PC-3 (cell line): Measurements from ENCODE around the gene ACTR3C. TPM values are rescaled to one million over a fixed set of nuclear protein-coding genes. Genes with fewer than 3 reads are reported as not detected.

ENCODE experiments used
- ATAC-seq: fragments of 200-7000 bp; cut with Tn5 transposase; 2 replicates; pipeline ENCODE4 v1.9.1; 2020; ENCODE audit warnings: mild to moderate bottlenecking, moderate library complexity
- BruUV-seq: library from RNA; stranded (reverse); fragments of 400-500 nt; replicated peaks from 2 replicates; lab custom pipeline; 2021; lab: Mats Ljungman, UMichigan
- CTCF ChIA-PET: fragments of 300-600 bp; sonication (Branson Sonifier 250); formaldehyde crosslinking; loops from one replicate; lab custom pipeline; 2022; ENCODE audit warnings: antibody characterized with exemption; lab: Charles Lee
- POLR2A ChIA-PET: fragments of 300-600 bp; sonication (Branson Sonifier 250); formaldehyde crosslinking; loops from one replicate; lab custom pipeline; 2022; ENCODE audit warnings: antibody characterized with exemption; ENCODE audit not compliant: unreplicated experiment; lab: Charles Lee
- DNase-seq: peaks from one replicate; pipeline ENCODE4 v3.0.0-alpha.2; 2015
- H2AFZ ChIP-seq: fragments of 300-600 bp; sonication (generic); 2 replicates; pipeline ENCODE4 v1.6.0; 2016; ENCODE audit warnings: antibody characterized with exemption, low read length
- H3F3A ChIP-seq: fragments of 300-600 bp; sonication (generic); one replicate; pipeline ENCODE4 v1.6.0; 2017; ENCODE audit warnings: antibody characterized with exemption, low read length, control low read depth, mild to moderate bottlenecking; ENCODE audit not compliant: unreplicated experiment
- H3K27ac ChIP-seq: fragments of 300-600 bp; sonication (generic); 2 replicates; pipeline ENCODE4 v1.5.1; 2016; ENCODE audit warnings: mild to moderate bottlenecking, low read length
- H3K27me3 ChIP-seq: fragments of 300-600 bp; sonication (generic); 2 replicates; pipeline ENCODE4 v1.6.1; 2016; ENCODE audit warnings: low read length, mixed read lengths
- H3K36me3 ChIP-seq: fragments of 300-600 bp; sonication (generic); 2 replicates; pipeline ENCODE4 v1.6.1; 2016; ENCODE audit warnings: low read depth, mixed run types, low read length, mixed read lengths
- H3K4me1 ChIP-seq: fragments of 300-600 bp; sonication (generic); 2 replicates; pipeline ENCODE4 v1.5.1; 2016; ENCODE audit warnings: low read length; ENCODE audit not compliant: insufficient read depth
- H3K4me2 ChIP-seq: fragments of 300-600 bp; sonication (generic); 2 replicates; pipeline ENCODE4 v1.6.0; 2016; ENCODE audit warnings: low read length
- H3K4me3 ChIP-seq: fragments of 300-600 bp; sonication (generic); 2 replicates; pipeline ENCODE4 v1.5.1; 2016; ENCODE audit warnings: mild to moderate bottlenecking, low read length, mixed read lengths
- H3K79me2 ChIP-seq: fragments of 300-600 bp; sonication (generic); 2 replicates; pipeline ENCODE4 v1.6.1; 2017; ENCODE audit warnings: low read length, mixed read lengths
- H3K9ac ChIP-seq: fragments of 300-600 bp; sonication (generic); 2 replicates; pipeline ENCODE4 v1.6.0; 2016; ENCODE audit warnings: mild to moderate bottlenecking, low read length
- H3K9me2 ChIP-seq: fragments of 300-600 bp; sonication (generic); replicated peaks from 2 replicates; pipeline ENCODE4 v1.6.1; 2016; ENCODE audit warnings: mixed run types, low read length, mixed read lengths
- H3K9me3 ChIP-seq: fragments of 300-600 bp; sonication (generic); 2 replicates; pipeline ENCODE4 v1.6.1; 2016; ENCODE audit warnings: low read length, mixed read lengths
- H4K20me1 ChIP-seq: fragments of 300-600 bp; sonication (generic); 2 replicates; pipeline ENCODE4 v1.6.1; 2016; ENCODE audit warnings: low read length, mixed read lengths
- CTCF ChIP-seq: fragments of 300-600 bp; sonication (generic); conservative IDR thresholded peaks from 2 replicates; pipeline ENCODE4 v1.5.1; 2017; ENCODE audit warnings: antibody characterized with exemption, low read depth, mild to moderate bottlenecking, low read length
- EZH2 ChIP-seq: fragments of 300-600 bp; sonication (generic); IDR thresholded peaks from one replicate; pipeline ENCODE4 v1.6.1; 2017; ENCODE audit warnings: antibody characterized with exemption, mild to moderate bottlenecking, low read length; ENCODE audit not compliant: unreplicated experiment
- EZH2phosphoT487 ChIP-seq: fragments of 300-600 bp; sonication (generic); IDR thresholded peaks from 2 replicates; pipeline ENCODE4 v1.6.1; 2018; ENCODE audit warnings: mild to moderate bottlenecking, antibody characterized with exemption, low read length, borderline replicate concordance
- intact Hi-C: fragments of 100-400 bp; cut with micrococcal nuclease; formaldehyde crosslinking; loops from 2 replicates; pipeline ENCODE4 v1.9.0; 2023
- total RNA-seq: library from RNA; depleted of rRNA; stranded (reverse); fragments of >200 nt; gene quantifications from 2 replicates; pipeline ENCODE4 v1.2.3, GENCODE V29; 2014

ACTR3C gene
- total RNA-seq, 1 experiment from 2014 or later = 10.8 TPM

- no TSS peak for BruUV-seq
- Histone ChIP-seq H4K20me1 (no peaks in the 10 kb centered on the region), H3K4me1 (0 out of 2 replicates have a peak, but pooled peaks cover 2% of the 10 kb centered on the region), H3K9me3 (no peaks in the 10 kb centered on the region), H3K36me3 (no peaks in the 10 kb centered on the region), H3K4me3 (no peak overlapping the region), H3K79me2 (no peaks in the 10 kb centered on the region), H2AFZ (no peak overlapping the region), H3K9me2 (no peaks in the 10 kb centered on the region), H3K9ac (no peak overlapping the region), H3K4me2 (no peak overlapping the region), H3K27ac (no peak overlapping the region), H3K27me3 (no peaks in the 10 kb centered on the region), H3F3A (no peaks in the 10 kb centered on the region)
- DNase-seq = no peak
- no peak for ATAC-seq
- CTCF ChIA-PET = no interaction called here
- intact Hi-C loops = no loop called here
- TF ChIP-seq CTCF (no peak), EZH2phosphoT487 (no peak), EZH2 (no peak)
- POLR2A ChIA-PET = no interaction called here
Observed at GRCh38 chr7:150357270-150357669, 33.9 kb upstream of the ACTR3C start.

GRCh38 chr7:150356265-150356897, 33.0 kb upstream of the ACTR3C start:
- no peaks in the 10 kb centered on the region for H3K9me3 ChIP-seq
- ChIA-PET CTCF (interaction anchor here (0.5 kb wide), 2 partner anchors 13 to 21 kb away, joined by 3 read pairs; no protein-coding TSS in a partner anchor), POLR2A (interaction anchor here (0.5 kb wide), 1 partner anchor 13 kb away, joined by 3 read pairs; no protein-coding TSS in a partner anchor)
- H3K27ac ChIP-seq = no peak overlapping the region
- H3K4me2 ChIP-seq = no peak overlapping the region
- H3K4me3 ChIP-seq = no peak overlapping the region
- ATAC-seq = no peak
- H3K9ac ChIP-seq = no peak overlapping the region
- no peaks in the 10 kb centered on the region for H4K20me1 ChIP-seq
- H3K9me2 ChIP-seq = no peaks in the 10 kb centered on the region
- no peaks in the 10 kb centered on the region for H3F3A ChIP-seq
- peak; percentile 47 for DNase-seq
- 0 out of 2 replicates have a peak, but pooled peaks cover 10% of the 10 kb centered on the region for H3K4me1 ChIP-seq
- no peaks in the 10 kb centered on the region for H3K79me2 ChIP-seq
- TF ChIP-seq EZH2phosphoT487 (no peak), EZH2 (no peak), CTCF (peak; percentile 71)
- H2AFZ ChIP-seq = peak overlapping the region; percentile 29; the same call in 1 of the 2 replicates
- no peaks in the 10 kb centered on the region for H3K27me3 ChIP-seq
- intact Hi-C loops = loop anchor here (1.0 kb wide), 2 partner anchors 22 to 65 kb away; no protein-coding TSS in a partner anchor
- H3K36me3 ChIP-seq = no peaks in the 10 kb centered on the region
- no TSS peak for BruUV-seq

- CTCF ChIA-PET = no interaction called here
- H3K4me2 ChIP-seq = no peak overlapping the region
- H3K79me2 ChIP-seq = no peaks in the 10 kb centered on the region
- ATAC-seq (no peak), DNase-seq (no peak)
- no peaks in the 10 kb centered on the region for H4K20me1 ChIP-seq
- no peaks in the 10 kb centered on the region for H3K27me3 ChIP-seq
- H3K4me1 ChIP-seq = 0 out of 2 replicates have a peak, but pooled peaks cover 10% of the 10 kb centered on the region
- H2AFZ ChIP-seq = peak overlapping the region; percentile 36; the same call in 1 of the 2 replicates
- TF ChIP-seq CTCF (no peak), EZH2phosphoT487 (no peak), EZH2 (no peak)
- H3K27ac ChIP-seq = no peak overlapping the region
- no peaks in the 10 kb centered on the region for H3K9me3 ChIP-seq
- H3K9me2 ChIP-seq = no peaks in the 10 kb centered on the region
- POLR2A ChIA-PET = no interaction called here
- no peak overlapping the region for H3K9ac ChIP-seq
- intact Hi-C loops = loop anchor here (1.0 kb wide), 2 partner anchors 23 to 66 kb away; no protein-coding TSS in a partner anchor
- BruUV-seq = no TSS peak
- no peaks in the 10 kb centered on the region for H3F3A ChIP-seq
- H3K36me3 ChIP-seq = no peaks in the 10 kb centered on the region
- H3K4me3 ChIP-seq = no peak overlapping the region
Observed at GRCh38 chr7:150355666-150356059, 32.3 kb upstream of the ACTR3C start.
